ENCODE data around the gene CDH23.
"Not testable (repeated sequence)": the region's sequence is repeated elsewhere in the genome, so short reads cannot be mapped to it uniquely, and the experiment has no call there.

Gene CDH23

DNA sequence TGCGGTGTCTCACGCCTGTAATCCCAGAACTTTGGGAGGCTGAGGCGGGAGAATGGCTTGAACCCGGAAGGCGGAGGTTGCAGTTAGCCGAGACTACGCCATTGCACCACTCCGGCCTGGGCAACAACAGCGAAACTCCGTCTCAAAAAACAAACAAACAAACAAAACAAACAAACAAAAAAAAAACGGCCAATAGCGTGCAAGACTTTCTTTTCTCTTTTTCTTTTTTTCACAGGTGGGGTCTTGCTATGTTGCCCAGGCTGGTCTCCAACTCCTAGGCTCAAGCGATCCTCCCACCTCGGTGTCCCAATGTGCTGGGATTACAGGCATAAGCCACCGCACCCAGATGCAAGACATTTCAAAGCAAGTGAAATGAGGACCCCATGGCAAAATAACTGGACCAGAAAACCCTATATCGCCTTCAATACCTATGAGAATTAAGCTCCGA is 452.8 kb downstream of the CDH23 start:
- in situ Hi-C loops (cut with MboI; ENCODE audit: low sequenced_read_pairs): no loop called here

DNA sequence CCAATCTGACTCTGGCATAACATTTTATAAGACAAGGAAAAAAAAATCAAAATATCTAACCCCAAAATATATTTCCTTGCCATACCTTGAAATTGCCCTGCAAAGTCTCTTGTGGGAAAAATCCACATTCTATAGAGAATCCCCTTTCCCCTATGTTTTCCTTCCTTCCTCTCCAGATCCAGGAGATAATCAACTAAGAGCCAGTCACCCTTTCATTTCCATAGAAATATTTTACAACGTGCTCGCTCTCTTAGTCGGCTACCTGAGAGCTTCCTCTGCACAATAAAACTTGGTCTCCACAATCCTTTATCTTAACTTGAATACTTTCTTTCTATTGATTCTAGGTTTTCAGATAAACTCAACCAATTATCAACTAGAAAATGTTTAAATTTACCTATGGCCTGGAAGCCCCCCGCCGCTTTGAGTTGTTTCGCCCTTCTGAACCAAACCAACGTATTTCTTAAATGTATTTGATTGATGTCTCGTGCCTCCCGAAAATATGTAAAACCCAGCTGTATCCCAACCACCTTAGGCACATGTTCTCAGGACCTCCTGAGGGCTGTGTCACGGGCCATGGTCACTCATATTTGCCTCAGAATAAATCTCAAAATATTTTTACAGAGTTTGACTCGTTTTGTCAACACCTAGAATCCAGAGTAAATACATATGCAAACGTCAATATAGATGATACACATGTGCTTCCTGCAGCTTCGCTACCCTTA is 453.5 kb downstream of the CDH23 start:
- in situ Hi-C loops (cut with MboI; ENCODE audit: low sequenced_read_pairs): no loop called here

DNA sequence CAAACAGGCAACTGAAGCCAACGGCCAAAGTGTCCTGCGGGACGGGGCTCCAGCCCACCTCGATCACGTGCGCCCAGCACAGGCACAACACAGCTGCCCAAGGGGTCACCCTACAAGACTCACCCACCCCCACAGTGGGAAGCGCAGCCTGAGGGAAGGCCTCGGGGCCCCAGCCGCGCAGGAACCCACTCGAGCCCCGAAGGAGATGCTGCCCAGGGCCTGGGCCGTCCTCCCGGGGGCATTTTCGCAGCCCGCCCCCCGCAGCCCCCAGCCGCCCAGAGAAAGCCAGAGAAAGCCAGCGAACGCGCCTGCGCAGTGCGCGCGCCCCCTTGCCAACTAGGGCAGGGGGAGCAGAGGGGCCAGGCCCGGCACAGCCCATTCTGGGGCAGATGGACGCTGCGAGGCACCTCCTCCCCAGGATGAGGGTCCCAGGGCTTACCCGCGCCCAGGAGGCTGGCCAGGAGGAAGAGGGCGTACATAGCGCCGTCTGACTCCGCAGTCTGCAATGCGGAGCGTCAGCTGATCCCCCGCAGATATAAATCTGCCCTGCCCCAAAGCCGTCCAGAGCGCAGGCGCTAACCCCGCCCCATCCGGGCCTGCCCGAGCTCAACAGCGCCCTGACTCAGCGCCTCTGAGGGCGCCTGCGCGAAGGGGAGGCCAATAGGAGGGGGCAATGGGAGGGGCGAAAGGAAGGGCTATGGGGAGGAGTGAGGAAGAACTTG is 454.2 kb downstream of the CDH23 start, which contains the start of gene PSAP:
Gene PSAP, minus strand, starts transcription at position 509 of the 722 bp plus-strand sequence. Its CDS starts 30 bp downstream, at position 479.
- in situ Hi-C loops (cut with MboI; ENCODE audit: low sequenced_read_pairs): no loop called here

GRCh38 chr10:71851465-71852095 is 454.9 kb downstream of the CDH23 start:
- in situ Hi-C loops (cut with MboI; ENCODE audit: low sequenced_read_pairs): not testable (repeated sequence)

- in situ Hi-C loops (cut with MboI; ENCODE audit: low sequenced_read_pairs): no loop called here
Observed at GRCh38 chr10:71852355-71852937, 455.7 kb downstream of the CDH23 start.

DNA sequence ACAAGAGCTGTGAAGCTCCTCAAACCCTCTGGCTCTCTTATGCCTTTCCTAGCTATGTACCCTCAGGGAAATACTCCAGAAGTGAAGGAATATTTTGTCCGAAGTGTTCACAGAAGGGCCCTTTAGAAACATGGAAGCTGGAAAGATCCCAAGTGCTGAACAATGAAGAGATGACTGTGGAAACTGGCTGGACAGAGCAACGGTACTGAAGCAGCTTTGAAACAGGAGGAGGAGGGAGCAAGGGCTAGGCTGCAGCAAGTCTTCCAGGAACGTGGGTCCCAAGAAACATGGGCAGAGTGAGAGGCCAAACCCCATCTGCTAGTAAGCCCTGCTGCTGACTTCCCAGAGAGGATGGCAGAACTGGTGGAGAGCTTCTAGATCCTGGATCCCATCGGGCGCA is 457.3 kb downstream of the CDH23 start:
- in situ Hi-C loops (cut with MboI; ENCODE audit: low sequenced_read_pairs): no loop called here

DNA sequence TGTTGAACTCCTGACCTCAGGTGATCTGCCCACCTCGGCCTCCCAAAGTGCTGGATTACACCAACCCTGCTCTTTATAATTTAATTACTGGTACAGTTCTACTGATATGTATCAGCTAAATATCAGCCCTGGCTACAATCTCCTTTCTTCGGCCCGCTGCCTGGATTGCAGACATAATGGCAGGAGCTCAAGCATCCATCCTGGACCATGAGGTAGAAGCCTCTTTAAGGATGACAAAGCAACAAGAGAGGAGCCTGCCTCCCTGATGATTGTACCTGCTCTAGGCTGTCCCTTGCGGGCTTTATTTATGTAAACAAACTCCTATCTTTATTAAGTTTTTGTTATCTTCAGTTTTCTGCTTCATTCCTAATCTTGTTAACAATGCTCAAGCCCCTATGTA is 459.9 kb downstream of the CDH23 start:
- in situ Hi-C loops (cut with MboI; ENCODE audit: low sequenced_read_pairs): no loop called here

- in situ Hi-C loops (cut with MboI; ENCODE audit: low sequenced_read_pairs): no loop called here
Observed at GRCh38 chr10:71857934-71858890, 461.5 kb downstream of the CDH23 start.

GRCh38 chr10:71860243-71861029 is 463.7 kb downstream of the CDH23 start:
- in situ Hi-C loops (cut with MboI; ENCODE audit: low sequenced_read_pairs): no loop called here

DNA sequence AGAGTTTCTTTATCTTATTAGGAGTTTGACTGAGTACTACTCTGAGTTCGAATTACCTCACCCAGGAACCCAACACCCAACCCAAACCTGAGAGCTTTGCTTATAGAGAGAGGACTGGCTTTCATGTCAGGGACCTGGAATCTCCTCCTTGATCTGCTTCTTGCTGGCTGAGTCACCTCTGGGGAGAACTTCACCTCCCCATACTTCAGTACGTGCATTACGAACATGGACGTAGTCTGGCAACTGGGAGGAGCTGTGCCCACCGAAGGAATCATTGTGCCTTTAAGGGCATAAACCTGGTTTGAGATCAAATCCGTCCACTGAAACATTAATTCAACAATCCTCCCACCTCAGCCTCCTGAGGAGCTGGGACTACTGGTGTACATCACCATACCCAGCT is 466.5 kb downstream of the CDH23 start:
- in situ Hi-C loops (cut with MboI; ENCODE audit: low sequenced_read_pairs): no loop called here

DNA sequence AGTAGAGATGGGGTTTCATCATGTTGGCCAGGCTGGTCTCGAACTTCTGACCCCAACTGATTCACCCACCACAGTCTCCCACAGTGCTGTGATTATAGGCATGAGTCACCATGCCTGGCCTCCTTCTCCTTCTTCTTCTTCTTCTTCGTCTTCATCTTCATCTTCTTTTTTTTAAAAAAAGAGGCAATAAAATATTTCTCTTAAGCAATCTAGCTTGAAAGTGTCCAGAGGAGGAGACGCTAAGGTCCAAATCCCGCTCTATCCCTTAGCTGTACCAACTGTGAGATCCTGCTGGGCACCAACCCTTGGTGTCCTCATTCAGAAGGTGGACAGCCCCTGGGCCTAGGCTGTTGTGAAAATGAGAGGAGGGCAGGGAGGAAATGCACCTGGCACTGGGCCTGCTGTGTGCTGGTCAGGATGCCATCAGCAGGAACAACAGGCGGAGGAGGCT is 468.2 kb downstream of the CDH23 start:
- in situ Hi-C loops (cut with MboI; ENCODE audit: low sequenced_read_pairs): no loop called here
